NT2/D1 (cell line): ENCODE data around the gene PPP1R1B.

ENCODE experiments used
- DNase-seq: peaks from one replicate; pipeline ENCODE4 v3.0.0-alpha.2; 2011; ENCODE audit warnings: low read depth, low spot score
- H3K27me3 ChIP-seq: 2 replicates; pipeline ENCODE4 v1.6.0; 2011; ENCODE audit warnings: mild to moderate bottlenecking; ENCODE audit not compliant: insufficient read length, insufficient read depth
- H3K36me3 ChIP-seq: 2 replicates; pipeline ENCODE4 v1.6.1; 2011; ENCODE audit warnings: mild to moderate bottlenecking, low read length, mixed read lengths; ENCODE audit not compliant: insufficient read depth, insufficient read length
- H3K4me1 ChIP-seq: 2 replicates; pipeline ENCODE4 v1.5.1; 2011; ENCODE audit not compliant: insufficient read depth, insufficient read length
- H3K4me3 ChIP-seq: 2 replicates; pipeline ENCODE4 v1.5.1; 2011; ENCODE audit warnings: low read depth; ENCODE audit not compliant: insufficient read length
- H3K9ac ChIP-seq: 2 replicates; pipeline ENCODE4 v1.6.0; 2011; ENCODE audit warnings: low read depth; ENCODE audit not compliant: insufficient read length
- H3K9me3 ChIP-seq: 2 replicates; pipeline ENCODE4 v1.5.1; 2011; ENCODE audit warnings: mild to moderate bottlenecking, low read length; ENCODE audit not compliant: insufficient read depth
- SUZ12 ChIP-seq: IDR thresholded peaks from 2 replicates; pipeline ENCODE4 v1.6.1; 2011; ENCODE audit not compliant: insufficient read length, insufficient read depth; ENCODE audit errors: extremely low read depth
- YY1 ChIP-seq: IDR thresholded peaks from 2 replicates; pipeline ENCODE4 v1.6.1; 2011; ENCODE audit not compliant: insufficient read length, insufficient read depth
- ZNF274 ChIP-seq: IDR thresholded peaks from 2 replicates; pipeline ENCODE4 v1.6.1; 2011; ENCODE audit warnings: mild to moderate bottlenecking, low read depth, low read length

Gene PPP1R1B

DNA sequence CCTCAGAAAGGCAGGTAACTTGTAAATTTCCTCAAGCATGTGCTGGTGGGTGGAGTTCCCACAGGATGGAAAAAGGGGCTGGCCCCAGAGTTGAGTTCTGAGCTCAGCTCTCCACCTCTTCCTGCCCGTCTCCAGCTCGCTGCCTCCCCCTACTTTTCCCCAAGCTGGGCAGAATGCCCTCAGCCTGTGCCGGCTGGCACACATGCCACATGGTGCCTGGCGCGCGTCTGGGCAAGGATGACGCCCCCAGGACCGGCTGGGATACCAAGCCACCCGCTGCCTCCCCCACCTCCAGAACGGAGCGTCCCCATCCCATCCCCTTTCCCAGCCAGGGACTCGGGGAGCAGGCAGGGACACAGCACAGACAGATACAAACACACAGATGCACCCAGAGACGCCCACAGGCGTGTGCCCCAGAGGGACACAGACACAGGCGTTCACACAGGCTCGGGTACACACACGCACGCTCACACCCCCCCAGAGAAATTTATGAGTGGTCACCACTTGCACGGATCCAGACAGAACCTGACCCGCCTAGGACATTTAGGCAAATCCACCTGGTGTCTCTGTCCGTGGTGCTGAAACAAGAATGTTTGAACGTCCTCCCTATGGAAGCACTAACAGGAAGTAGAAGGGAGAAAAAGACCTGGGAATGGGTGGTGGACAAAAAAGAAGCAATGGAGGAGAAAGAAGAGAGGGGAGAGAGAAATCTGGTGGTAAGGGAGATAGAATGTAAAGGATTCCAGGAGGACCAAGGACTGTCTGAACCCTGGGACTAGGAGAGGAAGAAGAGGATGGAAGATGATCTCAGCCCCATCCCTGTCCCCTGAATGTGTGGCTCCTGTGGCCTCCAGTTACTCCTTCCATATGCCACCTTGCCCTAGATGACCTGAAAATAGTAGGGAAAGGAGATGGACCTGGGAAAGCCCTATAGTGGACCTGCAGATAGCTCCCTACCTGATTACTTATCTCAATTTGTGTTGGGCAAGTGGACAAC is 34.5 kb upstream of the PPP1R1B start:
- Histone ChIP-seq H3K4me1 (no peaks in the 10 kb centered on the region), H3K4me3 (no peak overlapping the region), H3K36me3 (no peaks in the 10 kb centered on the region), H3K27me3 (peaks cover 87% of the 10 kb centered on the region), H3K9ac (no peak overlapping the region), H3K9me3 (no peaks in the 10 kb centered on the region)
- DNase-seq = peak; percentile 64
- no peak for TF ChIP-seq YY1

DNA sequence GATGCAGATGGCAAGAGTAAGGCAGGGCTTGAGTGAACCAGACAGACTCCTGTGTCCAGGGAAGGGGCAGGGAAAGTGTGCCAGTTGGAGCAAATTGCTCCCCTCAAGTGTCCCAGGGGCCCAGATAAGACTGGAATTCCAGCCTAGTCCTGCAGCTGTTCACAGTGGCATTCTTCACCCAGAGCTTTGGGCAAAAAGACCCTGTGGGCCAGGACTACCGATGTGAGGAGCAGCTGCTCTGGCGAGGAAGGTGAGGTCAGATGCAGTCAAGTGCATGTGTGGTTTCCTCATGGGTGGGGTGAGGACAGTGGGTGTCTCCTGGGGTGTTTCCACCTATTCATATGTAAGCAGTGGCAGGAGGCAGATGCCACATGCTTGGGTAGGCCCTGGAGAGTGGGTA is 33.4 kb upstream of the PPP1R1B start:
- peaks cover 91% of the 10 kb centered on the region for H3K27me3 ChIP-seq
- no peaks in the 10 kb centered on the region for H3K36me3 ChIP-seq
- no peak for TF ChIP-seq SUZ12
- no peak for TF ChIP-seq YY1
- TF ChIP-seq ZNF274 = no peak
- H3K4me1 ChIP-seq = no peaks in the 10 kb centered on the region
- H3K9ac ChIP-seq = no peak overlapping the region
- H3K4me3 ChIP-seq = no peak overlapping the region
- DNase-seq = no peak
- no peaks in the 10 kb centered on the region for H3K9me3 ChIP-seq

- no peak overlapping the region for H3K9ac ChIP-seq
- H3K27me3 ChIP-seq = peaks cover 100% of the 10 kb centered on the region
- H3K4me3 ChIP-seq = no peak overlapping the region
- H3K9me3 ChIP-seq = no peaks in the 10 kb centered on the region
- no peak for TF ChIP-seq YY1
- no peak for TF ChIP-seq SUZ12
- no peak for TF ChIP-seq ZNF274
- no peak for DNase-seq
- peaks cover 6% of the 10 kb centered on the region for H3K4me1 ChIP-seq
- H3K36me3 ChIP-seq = no peaks in the 10 kb centered on the region
Measured at GRCh38 chr17:39595294-39595693, 31.5 kb upstream of the PPP1R1B start.

DNA sequence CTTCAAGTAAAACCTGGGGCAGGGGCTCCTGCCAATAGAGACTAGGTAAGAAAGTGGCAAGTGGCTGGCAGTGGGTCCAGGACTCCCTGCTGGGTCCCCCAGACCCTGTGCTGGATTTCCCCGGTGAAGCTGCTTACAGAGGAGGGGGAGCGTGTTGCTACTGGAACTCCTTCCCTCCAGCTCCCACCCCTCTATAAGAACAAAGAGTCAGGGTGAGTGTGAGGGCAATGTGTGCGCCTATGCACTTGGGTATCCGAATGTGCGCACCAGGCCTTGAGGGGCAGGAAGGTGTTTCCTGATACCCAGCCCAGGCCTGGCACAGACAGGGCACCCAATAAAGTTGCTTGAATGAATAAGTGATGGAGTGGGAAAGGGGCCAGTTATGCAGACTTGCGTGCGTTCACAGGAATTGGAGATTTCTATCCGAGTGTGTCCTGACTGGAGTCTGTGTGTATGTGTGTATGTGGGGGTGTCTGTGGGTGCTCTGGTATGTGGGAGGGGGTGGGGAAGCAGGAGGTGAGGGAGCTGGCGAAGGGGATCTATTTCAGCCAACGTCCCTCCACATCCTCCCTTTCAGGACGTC is 30.7 kb upstream of the PPP1R1B start:
- TF ChIP-seq YY1 (no peak), SUZ12 (peak; percentile 29), ZNF274 (no peak)
- DNase-seq = no peak
- Histone ChIP-seq H3K4me1 (peaks cover 6% of the 10 kb centered on the region), H3K4me3 (no peak overlapping the region), H3K9me3 (no peaks in the 10 kb centered on the region), H3K27me3 (peaks cover 100% of the 10 kb centered on the region), H3K36me3 (no peaks in the 10 kb centered on the region), H3K9ac (no peak overlapping the region)

- DNase-seq = no peak
- peak; percentile 100 for TF ChIP-seq SUZ12
- TF ChIP-seq YY1 = no peak
- peaks cover 8% of the 10 kb centered on the region for H3K4me1 ChIP-seq
- H3K9ac ChIP-seq = no peak overlapping the region
- no peak overlapping the region for H3K4me3 ChIP-seq
- H3K36me3 ChIP-seq = no peaks in the 10 kb centered on the region
- H3K9me3 ChIP-seq = no peaks in the 10 kb centered on the region
- H3K27me3 ChIP-seq = peaks cover 100% of the 10 kb centered on the region
Measured at GRCh38 chr17:39596543-39597267, 30.0 kb upstream of the PPP1R1B start.

DNA sequence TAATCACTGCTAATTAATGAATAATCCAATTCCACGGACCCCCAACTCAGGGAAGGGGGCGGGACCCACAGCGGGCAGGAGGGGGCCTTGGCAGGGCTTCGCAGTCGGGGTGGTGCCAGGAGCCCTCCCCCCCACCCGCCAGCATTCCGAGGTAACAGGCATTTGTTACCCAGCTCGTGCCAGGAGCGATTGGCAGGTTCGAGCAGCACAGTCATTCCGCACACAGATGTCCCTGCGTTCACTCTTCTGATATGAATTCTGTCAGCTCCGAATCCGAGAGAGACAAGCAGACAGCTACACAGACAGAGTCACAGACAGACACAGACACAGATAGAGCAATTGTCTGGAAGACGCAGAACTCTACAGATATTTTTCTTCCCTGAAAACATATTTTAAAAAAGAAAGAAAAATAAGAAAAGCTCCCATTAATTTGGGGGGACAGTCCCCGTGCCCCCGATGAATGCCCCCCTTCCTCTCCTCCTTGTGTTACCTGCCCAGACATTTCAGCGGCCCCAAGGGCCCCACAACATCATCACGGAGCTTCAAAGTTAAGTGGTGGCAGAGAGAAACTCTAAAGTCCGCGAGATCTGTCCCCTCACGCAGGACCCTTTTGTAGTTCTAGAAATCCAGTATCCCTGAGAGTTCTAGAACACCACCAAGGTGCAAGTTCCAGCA is 29.2 kb upstream of the PPP1R1B start:
- H3K36me3 ChIP-seq = no peaks in the 10 kb centered on the region
- H3K9me3 ChIP-seq = no peaks in the 10 kb centered on the region
- TF ChIP-seq ZNF274 (no peak), YY1 (no peak), SUZ12 (no peak)
- no peak for DNase-seq
- H3K4me1 ChIP-seq = peaks cover 8% of the 10 kb centered on the region
- peaks cover 100% of the 10 kb centered on the region for H3K27me3 ChIP-seq
- no peak overlapping the region for H3K9ac ChIP-seq
- no peak overlapping the region for H3K4me3 ChIP-seq
